GM19372 (cell line): ENCODE data around the gene GPR39.

Experiments
- ATAC-seq: cut with Tn5 transposase; IDR thresholded peaks from one replicate; pipeline ENCODE4 v1.9.1; 2021; ENCODE audit warnings: mild to moderate bottlenecking, low read depth, moderate library complexity; ENCODE audit not compliant: unreplicated experiment

The GPR39 gene

GRCh38 chr2:132659331-132659730, 242.7 kb downstream of the GPR39 start:
- ATAC-seq: no peak

DNA sequence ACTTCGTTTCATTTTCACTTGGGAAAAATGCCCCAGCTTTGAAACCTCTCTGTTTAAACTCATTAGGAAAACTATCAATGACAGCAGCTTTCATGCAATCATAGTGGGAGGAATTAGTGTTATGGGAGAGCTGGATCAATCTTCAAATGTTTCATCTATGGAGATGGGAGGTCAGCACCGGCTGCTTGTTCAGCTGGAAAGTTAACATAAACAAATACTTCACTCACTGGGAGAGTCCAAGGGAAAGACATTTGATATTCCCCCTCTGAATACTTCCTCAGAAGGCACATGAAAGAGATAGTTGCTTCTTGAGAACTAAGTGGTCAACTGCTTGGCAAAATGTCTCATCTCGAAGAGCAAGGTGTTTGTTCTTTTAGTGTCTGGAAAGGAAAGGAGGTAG, 246.1 kb downstream of the GPR39 start:
- ATAC-seq: no peak

DNA sequence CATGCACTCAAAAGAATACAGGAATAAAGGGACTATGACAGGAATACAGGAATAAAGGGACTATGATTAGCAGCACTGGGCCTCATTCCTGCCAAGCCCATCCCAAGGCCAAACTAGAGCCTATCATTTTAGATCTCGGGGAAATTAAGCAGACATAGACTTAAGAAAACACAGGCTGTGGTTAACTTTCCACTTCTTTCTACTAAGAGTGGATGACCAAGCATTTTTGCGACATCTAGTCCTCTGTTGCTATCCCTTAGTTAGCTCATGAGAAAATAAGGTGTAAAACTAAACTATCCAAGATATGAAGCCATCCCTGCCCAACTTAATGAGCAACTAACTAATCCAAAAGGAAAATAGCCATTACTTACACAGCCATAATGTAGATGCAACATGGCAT, 247.5 kb downstream of the GPR39 start:
- no peak for ATAC-seq

DNA sequence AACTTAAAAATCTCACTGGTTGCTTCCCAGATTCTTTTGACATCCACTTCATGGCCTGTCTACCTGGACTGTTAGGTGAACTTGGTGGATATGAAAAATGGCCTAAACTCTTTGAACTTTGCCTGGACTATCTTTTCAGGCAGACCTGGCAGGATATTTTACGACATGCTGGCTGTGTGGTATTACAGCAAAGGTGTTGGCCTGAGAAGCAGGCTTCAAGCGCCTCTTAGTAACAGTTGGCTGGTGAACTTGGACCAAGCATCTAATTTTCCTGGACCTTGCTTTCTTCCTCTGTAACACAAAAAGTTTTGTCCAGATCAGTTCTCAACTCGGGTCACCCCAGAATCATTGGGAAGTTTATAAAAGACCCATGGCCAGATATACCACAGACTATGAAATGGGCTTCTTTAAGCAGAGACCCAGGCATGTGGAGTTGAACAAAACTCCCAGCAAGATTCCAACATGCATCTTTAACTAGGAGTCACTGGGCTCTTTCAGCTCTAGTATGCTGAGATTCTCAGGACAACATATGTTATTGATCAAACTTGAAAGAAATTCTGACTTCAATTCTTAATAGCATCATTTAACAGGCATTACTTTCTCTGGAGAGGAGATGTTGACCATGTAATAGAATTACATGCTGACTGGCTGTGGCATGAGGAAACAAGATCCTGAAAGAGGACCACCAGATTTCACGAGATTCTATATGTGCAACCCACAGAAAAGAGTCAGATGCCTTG, 249.0 kb downstream of the GPR39 start:
- ATAC-seq: no peak

DNA sequence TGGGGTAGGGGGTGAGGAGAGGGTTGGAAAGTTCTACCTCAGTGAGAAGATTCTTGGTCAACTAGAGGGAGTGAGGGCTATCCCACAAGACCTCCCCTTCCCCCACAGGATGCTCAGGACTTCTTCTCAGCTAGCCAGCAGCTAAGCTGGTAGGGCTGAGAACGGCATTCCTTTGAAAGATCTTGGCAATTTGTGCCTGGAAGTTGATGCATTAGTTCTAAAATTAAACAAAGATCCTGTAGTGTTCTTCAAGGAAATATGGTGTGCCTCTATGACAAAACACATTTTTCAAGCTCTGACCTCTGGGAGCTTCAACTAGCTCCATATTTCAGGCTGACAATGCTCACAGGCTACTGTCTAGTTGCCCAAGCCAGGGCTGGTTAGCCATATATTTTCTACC, 251.1 kb downstream of the GPR39 start:
- no peak for ATAC-seq

DNA sequence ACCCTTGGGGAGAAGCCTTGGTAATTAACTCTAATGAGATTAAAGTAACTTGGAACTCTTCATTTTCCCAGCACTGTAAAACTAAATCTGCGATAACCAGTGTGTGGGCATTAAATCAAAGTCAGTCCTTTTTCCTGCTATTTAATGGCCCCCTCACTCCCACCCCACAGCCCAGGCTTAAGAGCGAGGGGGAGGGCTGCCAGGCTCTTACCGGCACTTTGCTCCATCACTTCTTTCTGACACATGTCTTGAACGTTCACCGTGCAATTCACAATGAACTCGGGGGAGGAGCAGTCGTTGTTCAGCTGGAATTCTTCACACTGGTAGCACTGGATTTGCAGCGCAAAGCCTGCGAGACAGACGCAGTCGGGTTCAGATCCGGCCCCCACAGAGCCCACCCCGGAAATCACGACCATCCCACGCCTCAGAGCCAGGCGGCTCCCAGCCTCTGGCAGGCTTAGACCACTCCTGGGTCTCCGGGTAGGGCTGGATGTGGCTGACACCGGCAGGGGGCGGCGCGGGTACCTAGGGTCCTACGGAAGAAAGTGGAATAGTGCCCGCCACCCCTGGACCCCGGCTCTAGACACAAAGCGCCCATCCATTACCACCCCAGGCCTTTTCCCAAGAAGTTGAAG, 251.7 kb downstream of the GPR39 start:
- ATAC-seq: no peak

DNA sequence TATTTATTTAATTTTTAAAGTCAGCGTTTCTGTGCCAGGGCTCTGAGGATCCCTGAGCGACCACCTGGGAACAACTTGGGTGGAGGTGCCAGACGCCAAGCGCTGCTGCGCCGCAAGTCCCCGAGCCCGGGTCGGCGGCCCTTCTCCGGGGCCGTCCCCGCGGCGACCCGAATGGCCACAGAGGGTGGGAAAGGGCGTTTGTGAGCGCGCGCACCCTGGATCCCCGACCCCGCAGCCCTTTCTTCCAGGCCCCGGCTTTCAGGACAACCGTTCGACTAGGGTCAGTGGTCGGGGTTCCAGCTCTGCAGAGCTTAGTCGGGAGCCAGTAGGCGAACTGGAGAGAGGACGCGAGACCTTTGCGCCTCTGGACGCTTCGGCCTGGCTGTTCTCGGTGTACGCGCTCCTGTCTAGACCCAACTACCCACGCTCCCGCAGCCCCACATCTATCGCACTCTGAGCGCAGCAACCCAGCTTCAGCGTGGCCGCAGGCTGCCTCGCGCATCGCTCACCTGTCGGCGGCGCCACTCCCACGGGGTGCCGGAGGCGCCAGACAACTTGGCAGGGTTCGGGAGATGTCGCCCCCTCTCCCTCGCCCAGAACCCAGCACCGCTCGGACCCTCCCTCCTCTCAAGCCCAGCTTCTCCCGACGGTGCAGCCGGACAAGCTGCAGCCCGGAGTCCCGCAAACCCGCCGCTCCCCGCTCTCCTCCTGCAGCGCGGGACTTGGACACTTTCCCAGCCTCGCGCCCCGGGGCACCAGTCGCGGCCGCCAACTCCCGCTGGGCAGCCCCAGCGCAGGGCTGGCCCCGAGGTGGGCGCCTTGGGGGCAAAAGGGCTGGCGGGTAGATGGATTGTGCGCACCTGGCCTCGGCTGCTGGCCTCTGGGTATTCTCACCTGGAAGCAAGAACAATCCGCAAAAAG, 252.6 kb downstream of the GPR39 start:
- ATAC-seq: no peak

DNA sequence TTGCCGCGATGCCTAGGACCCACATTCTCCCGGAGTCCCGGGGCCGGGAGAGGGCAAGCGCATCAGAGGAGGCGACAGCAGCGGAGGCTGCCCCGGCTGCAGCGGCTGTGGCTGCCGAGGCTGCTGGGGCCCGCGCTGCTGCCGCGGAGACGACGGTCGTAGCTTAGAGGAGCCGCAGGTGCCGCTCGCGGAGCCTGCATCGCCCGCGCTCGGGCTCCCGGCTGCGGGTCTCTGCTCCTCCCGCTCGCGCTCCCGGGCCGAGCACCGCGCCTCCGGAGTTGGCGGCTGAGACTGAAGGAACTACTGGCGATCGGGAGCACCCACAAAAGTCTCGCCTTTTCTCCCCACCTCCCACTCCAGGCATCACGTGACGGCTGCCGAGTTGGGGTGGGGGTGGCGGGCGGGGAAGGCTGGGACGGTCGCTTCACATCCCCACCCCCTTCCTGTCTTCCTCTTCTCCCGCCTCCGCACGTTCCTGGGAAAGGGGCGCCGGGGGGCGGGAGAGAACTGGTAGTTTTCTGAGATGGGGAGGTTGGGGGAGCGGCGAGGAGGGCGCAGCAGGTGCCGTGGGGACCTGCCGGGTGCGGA, 253.4 kb downstream of the GPR39 start, which contains the start of gene LYPD1:
LYPD1 (minus strand) TSS at position 298 of the 588 bp plus-strand sequence; CDS start at position 25, 273 bp downstream.
- no peak for ATAC-seq

GRCh38 chr2:132670496-132671150, 254.0 kb downstream of the GPR39 start:
- no peak for ATAC-seq

DNA sequence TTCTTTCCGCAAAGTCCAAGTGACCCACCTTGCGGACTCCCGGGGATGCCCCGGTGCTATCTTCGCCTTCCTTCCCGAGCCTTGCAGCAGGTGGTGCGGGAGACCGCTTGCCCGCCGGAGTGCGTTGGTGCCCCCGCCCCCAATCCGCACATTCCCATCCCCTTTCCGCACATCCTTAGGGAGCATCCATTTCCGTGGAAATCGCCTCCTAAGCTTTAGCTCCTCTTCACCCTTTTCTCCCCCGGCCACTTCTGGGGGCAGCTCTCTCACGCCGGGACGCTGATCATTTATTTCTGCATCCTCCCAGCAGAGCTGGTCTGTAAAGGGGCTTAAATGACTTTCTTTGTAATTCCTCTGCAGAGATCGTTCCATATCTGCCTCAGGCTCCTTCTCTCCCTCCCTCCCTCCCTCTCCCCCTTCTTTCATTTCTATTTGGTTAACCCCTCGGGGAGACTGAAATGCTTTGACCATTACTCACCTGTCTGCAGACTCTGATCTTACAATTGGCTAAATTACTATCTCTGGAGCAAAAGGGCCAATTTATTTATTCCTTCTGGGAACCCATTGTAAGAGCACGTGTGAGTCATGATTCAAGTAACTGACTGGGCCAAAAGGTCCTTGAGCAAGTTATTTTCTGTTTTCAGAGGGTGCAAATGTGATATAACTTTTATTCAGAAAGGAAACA, 254.7 kb downstream of the GPR39 start:
- no peak for ATAC-seq

GRCh38 chr2:132676999-132677398, 260.4 kb downstream of the GPR39 start:
- ATAC-seq: no peak

DNA sequence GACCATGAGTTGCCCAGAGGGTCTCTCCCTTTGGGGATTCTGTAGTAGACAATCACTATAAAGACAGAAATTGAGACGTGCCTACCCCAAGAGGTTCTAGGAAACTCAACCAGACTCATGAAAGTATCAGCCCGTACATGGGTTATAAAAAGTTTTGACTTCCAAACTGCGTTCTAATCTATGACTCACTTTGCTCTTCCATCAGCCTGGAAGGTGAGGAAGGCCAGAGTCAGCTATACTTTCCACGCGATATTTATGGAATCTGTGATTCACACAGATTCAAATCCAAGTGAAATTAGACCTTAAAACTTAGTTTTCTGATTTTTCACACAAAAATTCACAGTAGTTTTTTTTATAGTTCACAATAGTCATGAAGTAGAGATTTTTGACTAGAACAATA, 261.1 kb downstream of the GPR39 start:
- no peak for ATAC-seq

DNA sequence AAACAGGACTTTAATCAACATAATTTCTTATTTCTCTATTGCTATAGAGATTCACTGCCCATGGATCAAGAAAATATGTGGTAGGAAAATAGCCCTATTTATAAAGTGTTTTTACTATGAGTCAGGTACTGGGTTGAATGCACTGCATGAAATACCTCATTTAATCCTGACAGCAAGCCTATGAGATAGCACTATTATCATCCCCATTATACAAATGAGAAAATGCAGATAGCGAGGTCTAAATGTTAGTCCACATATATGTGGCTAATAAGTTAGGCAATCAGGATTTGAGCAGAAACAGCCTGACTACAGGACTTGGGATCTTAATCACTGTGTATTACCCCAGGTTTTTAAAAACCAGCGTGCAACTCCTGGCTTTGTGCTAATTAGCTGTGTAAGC, 261.9 kb downstream of the GPR39 start:
- ATAC-seq: no peak

DNA sequence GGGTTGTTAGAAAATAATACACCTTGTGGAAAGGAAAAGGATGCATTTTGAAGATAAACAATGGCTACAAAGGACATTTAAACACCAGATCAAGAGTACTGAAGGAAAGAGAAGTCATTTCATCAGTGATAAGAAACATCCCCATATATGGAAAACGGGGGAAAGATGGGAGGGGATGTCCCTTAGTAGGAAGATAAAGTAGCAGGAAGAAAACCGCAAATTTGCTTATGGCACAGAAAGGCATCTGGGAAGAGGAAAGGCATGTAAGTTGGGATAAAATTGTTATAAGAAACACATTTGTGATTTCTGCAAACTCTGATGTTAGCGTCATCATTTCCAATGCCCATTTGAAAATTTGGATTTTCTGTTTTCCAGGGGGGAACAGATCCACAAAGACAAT, 263.9 kb downstream of the GPR39 start:
- ATAC-seq: no peak

GRCh38 chr2:132681766-132682165, 265.2 kb downstream of the GPR39 start:
- no peak for ATAC-seq

DNA sequence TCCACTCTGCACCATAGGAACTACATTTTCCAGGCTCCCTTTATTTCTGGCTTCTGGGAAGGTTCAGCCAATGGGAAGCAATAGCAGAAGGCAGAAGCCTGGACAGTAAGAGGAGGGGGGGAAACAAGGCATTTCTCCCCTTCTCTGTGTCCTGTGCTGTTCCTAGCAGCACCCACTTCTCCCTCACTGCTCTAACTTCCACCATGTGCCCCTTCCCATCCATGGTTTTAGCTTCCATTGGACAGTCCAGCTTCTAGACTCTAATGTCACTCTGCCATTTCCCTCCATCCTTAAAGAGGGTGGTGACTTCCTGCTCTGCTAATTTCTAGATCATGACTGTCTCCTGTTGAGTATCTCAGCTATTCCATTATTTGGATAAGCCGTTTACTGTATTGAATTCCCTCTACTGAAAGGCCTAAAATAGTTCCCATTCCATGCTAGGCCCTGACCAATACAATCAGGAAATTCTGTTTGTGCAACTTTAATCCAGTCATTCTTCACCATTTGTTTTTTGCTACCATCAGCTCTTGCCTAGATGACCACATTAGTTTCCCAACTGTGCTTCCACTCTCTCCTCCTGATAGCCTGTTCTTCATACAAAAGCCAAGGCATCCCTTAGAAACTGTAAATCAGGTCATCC, 274.2 kb downstream of the GPR39 start:
- ATAC-seq: no peak

- no peak for ATAC-seq
Measured at GRCh38 chr2:132691556-132691955, 275.0 kb downstream of the GPR39 start.

DNA sequence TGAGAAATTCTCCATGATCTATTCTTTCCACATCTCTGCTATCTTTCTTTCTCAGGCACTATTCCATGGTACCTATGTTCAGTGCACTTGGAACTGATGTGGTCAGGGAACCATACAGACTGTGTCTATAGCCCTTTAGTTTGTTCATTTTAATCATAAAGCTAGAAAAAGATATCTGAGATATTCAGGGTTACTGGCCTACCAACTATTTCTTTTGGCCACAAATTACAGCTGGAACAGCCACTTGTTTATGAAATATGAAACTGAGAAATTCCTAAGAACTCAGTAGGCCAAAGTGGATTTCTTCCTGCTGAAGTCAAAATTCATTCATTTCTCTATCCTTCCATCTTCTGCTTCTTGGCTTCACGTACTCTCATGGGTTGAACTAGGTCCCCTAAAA, 276.2 kb downstream of the GPR39 start:
- no peak for ATAC-seq
